HepG2 (cell line): ENCODE results near the gene FBXW12. TPM values are rescaled to one million over a fixed set of nuclear protein-coding genes. Genes with fewer than 3 reads are reported as not detected.
A peak's percentile ranks its signal among the peaks of the same experiment; 100 is the strongest.

ENCODE experiments used
- CTCF ChIP-seq: sonication (generic); formaldehyde crosslinking; IDR thresholded peaks from 2 replicates; pipeline ENCODE4 v1.5.0; 2020; ENCODE audit warnings: mild to moderate bottlenecking, missing genetic modification reagents, moderate library complexity
- EEA1 ChIP-seq: sonication (generic); formaldehyde crosslinking; IDR thresholded peaks from 2 replicates; pipeline ENCODE4 v1.5.1; 2020; ENCODE audit warnings: mild to moderate bottlenecking, missing genetic modification reagents, borderline replicate concordance
- GFI1 ChIP-seq: sonication (generic); formaldehyde crosslinking; IDR thresholded peaks from 2 replicates; pipeline ENCODE4 v1.5.0; 2020; ENCODE audit warnings: missing genetic modification reagents, mild to moderate bottlenecking, borderline replicate concordance
- NAIF1 ChIP-seq: sonication (generic); formaldehyde crosslinking; IDR thresholded peaks from 2 replicates; pipeline ENCODE4 v1.5.0; 2020; ENCODE audit warnings: mild to moderate bottlenecking, missing genetic modification reagents, borderline replicate concordance
- PAF1 ChIP-seq: IDR thresholded peaks from 2 replicates; pipeline ENCODE4 v1.6.1; 2016; ENCODE audit warnings: missing genetic modification reagents, missing compliant biosample characterization
- PAX8 ChIP-seq: sonication (generic); formaldehyde crosslinking; IDR thresholded peaks from 2 replicates; pipeline ENCODE4 v1.8.0; 2022; ENCODE audit warnings: mild to moderate bottlenecking, missing genetic modification reagents, borderline replicate concordance
- ZNF101 ChIP-seq: sonication (generic); formaldehyde crosslinking; IDR thresholded peaks from 2 replicates; pipeline ENCODE4 v1.4.0; 2020; ENCODE audit warnings: mild to moderate bottlenecking, low read depth, missing genetic modification reagents, borderline replicate concordance
- ZNF143 ChIP-seq: sonication (generic); formaldehyde crosslinking; IDR thresholded peaks from 2 replicates; pipeline ENCODE4 v1.4.0; 2020; ENCODE audit warnings: missing genetic modification reagents
- ZNF329 ChIP-seq: sonication (generic); formaldehyde crosslinking; IDR thresholded peaks from 2 replicates; pipeline ENCODE4 v1.9.0; 2021; ENCODE audit warnings: low read depth, mild to moderate bottlenecking, missing genetic modification reagents
- ZNF33B ChIP-seq: sonication (generic); formaldehyde crosslinking; IDR thresholded peaks from 2 replicates; pipeline ENCODE4 v1.5.1; 2020; ENCODE audit warnings: mild to moderate bottlenecking, missing genetic modification reagents
- polyA plus RNA-seq, 8 experiments: library from polyadenylated mRNA; depleted of rRNA in 3 of 8; stranded (reverse) in 7 of 8; unstranded in 1 of 8; fragments of >200 nt; fragmentation: Illumina TruSeq in 4 of 8; extraction: Trizol in 4 of 8; gene quantifications; 2 replicates each; pipeline versions ENCODE4 v1.2.1 to v1.2.3, GENCODE V29; 2011 to 2016; ENCODE audit warnings: low read depth in 4 of 8, missing spikeins in 1 of 8, mixed read lengths in 1 of 8; ENCODE audit not compliant: insufficient read depth in 1 of 8
- total RNA-seq, 5 experiments: library from RNA; depleted of rRNA; stranded (reverse); fragments of >200 nt; fragmentation: Illumina TruSeq; extraction: Trizol; gene quantifications; 2 replicates each; pipeline ENCODE4 v1.2.3, GENCODE V29; 2016; ENCODE audit warnings: low read depth in 1 of 5
- TF ChIP-seq, protein P1 (sequence below): sonication (generic); formaldehyde crosslinking; IDR thresholded peaks from 2 replicates; pipeline ENCODE4 v1.4.0; 2020; ENCODE audit warnings: missing genetic modification reagents, mild to moderate bottlenecking, borderline replicate concordance
- TF ChIP-seq, protein P2 (sequence below): sonication (generic); formaldehyde crosslinking; IDR thresholded peaks from 2 replicates; pipeline ENCODE4 v1.4.0; 2020; ENCODE audit warnings: mild to moderate bottlenecking, missing genetic modification reagents
- TF ChIP-seq, protein P3 (sequence below), 2 experiments: fragments of 450-650 bp in 1 of 2; sonication (generic) in 1 of 2; formaldehyde crosslinking; IDR thresholded peaks; 2 replicates each; pipeline versions ENCODE4 v1.5.0 to v1.8.0; 2020 to 2022; ENCODE audit warnings: mild to moderate bottlenecking in 1 of 2, missing genetic modification reagents in 1 of 2
- TF ChIP-seq, protein P4 (sequence below): sonication (generic); formaldehyde crosslinking; IDR thresholded peaks from 2 replicates; pipeline ENCODE4 v1.8.1; 2023; ENCODE audit warnings: mild to moderate bottlenecking, missing genetic modification reagents
- TF ChIP-seq, protein P5 (sequence below), 2 experiments: sonication (generic) in 1 of 2; formaldehyde crosslinking in 1 of 2; IDR thresholded peaks; 2 replicates each; pipeline versions ENCODE4 v1.4.0 to v1.6.1; 2018 to 2020; ENCODE audit warnings: missing genetic modification reagents in 2 of 2, borderline replicate concordance in 1 of 2, low read depth in 1 of 2, mild to moderate bottlenecking in 1 of 2, missing biosample characterization in 1 of 2

Gene FBXW12
- total and polyA plus RNA-seq, 2 of the 13 experiments (the other 11 are each of a cell fraction or from before 2014, with no cell fraction given) = not detected

DNA sequence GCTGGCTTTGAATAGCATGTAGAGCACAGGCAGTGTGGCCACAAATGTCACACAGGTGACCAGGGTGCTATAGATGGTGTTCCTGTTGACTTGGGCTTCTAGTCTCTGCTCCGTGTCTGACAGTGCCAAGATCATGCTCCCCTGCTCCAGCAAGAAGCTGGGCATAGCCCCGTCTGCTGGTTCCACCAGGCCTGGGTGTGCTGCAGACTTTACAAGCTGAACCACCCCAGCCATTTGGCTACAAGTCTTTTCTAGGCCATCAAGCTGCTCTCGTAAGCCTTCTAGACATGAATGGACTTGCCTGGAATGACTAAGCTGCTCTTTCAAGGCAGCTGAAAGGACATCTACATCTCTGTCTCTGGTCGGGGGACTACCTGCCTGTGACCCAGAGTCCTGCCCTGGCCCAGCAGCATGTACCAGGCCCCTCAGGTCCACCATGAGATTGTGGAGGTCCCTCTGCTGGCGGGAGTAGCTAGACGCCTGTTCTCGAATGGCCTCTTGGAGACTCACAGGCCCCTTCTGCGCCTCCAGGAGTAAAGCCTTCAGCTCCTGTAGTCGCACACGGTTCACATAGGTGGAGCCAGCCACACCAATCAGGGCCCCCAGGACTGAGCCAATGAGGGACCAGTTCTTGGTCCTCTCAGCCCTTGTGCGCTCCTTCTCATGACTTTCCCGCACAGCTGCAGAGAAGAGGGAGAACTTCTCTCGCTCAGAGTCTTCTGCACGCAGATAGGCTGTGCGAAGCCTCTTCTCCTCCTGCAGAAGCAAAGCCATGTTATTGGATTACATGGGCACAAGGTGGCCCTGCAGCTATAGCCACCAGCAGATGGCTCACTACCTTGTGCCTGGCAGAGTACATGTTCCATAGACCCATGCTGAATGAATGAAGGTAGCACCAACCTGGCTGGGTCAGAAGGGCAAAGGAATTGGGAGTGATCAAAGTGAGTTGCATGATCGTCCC, 60.7 kb downstream of the FBXW12 start (continued):
- TF ChIP-seq, protein P1, sequence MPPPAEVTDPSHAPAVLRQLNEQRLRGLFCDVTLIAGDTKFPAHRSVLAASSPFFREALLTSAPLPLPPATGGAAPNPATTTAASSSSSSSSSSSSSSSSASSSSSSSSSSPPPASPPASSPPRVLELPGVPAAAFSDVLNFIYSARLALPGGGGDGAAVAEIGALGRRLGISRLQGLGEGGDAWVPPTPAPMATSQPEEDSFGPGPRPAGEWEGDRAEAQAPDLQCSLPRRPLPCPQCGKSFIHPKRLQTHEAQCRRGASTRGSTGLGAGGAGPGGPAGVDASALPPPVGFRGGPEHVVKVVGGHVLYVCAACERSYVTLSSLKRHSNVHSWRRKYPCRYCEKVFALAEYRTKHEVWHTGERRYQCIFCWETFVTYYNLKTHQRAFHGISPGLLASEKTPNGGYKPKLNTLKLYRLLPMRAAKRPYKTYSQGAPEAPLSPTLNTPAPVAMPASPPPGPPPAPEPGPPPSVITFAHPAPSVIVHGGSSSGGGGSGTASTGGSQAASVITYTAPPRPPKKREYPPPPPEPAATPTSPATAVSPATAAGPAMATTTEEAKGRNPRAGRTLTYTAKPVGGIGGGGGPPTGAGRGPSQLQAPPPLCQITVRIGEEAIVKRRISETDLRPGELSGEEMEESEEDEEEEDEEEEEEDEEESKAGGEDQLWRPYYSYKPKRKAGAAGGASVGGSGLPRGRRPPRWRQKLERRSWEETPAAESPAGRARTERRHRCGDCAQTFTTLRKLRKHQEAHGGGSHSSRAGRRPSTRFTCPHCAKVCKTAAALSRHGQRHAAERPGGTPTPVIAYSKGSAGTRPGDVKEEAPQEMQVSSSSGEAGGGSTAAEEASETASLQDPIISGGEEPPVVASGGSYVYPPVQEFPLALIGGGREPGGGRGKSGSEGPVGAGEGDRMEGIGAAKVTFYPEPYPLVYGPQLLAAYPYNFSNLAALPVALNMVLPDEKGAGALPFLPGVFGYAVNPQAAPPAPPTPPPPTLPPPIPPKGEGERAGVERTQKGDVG = 0 out of 2 replicates have a peak, but pooled peaks have one; percentile 56
- TF ChIP-seq ZNF101 (CRISPR knock-in tag) (no peak), PAX8 (no peak), PAF1 (CRISPR knock-in tag) (no peak), EEA1 (CRISPR knock-in tag) (0 out of 2 replicates have a peak, but pooled peaks have one; percentile 26), CTCF (peak; percentile 48), NAIF1 (CRISPR knock-in tag) (no peak), ZNF143 (CRISPR knock-in tag) (no peak), GFI1 (CRISPR knock-in tag) (no peak), ZNF329 (CRISPR knock-in tag) (no peak), ZNF33B (no peak)
- TF ChIP-seq, protein P2, sequence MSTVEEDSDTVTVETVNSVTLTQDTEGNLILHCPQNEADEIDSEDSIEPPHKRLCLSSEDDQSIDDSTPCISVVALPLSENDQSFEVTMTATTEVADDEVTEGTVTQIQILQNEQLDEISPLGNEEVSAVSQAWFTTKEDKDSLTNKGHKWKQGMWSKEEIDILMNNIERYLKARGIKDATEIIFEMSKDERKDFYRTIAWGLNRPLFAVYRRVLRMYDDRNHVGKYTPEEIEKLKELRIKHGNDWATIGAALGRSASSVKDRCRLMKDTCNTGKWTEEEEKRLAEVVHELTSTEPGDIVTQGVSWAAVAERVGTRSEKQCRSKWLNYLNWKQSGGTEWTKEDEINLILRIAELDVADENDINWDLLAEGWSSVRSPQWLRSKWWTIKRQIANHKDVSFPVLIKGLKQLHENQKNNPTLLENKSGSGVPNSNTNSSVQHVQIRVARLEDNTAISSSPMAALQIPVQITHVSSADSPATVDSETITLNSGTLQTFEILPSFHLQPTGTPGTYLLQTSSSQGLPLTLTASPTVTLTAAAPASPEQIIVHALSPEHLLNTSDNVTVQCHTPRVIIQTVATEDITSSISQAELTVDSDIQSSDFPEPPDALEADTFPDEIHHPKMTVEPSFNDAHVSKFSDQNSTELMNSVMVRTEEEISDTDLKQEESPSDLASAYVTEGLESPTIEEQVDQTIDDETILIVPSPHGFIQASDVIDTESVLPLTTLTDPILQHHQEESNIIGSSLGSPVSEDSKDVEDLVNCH (CRISPR knock-in tag) = no peak
- TF ChIP-seq, protein P3, sequence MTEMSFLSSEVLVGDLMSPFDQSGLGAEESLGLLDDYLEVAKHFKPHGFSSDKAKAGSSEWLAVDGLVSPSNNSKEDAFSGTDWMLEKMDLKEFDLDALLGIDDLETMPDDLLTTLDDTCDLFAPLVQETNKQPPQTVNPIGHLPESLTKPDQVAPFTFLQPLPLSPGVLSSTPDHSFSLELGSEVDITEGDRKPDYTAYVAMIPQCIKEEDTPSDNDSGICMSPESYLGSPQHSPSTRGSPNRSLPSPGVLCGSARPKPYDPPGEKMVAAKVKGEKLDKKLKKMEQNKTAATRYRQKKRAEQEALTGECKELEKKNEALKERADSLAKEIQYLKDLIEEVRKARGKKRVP (CRISPR knock-in tag; IDR thresholded peaks at IDR 0.05) = no peak
- TF ChIP-seq, protein P4, sequence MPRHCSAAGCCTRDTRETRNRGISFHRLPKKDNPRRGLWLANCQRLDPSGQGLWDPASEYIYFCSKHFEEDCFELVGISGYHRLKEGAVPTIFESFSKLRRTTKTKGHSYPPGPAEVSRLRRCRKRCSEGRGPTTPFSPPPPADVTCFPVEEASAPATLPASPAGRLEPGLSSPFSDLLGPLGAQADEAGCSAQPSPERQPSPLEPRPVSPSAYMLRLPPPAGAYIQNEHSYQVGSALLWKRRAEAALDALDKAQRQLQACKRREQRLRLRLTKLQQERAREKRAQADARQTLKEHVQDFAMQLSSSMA (CRISPR knock-in tag) = no peak
- TF ChIP-seq, protein P5, sequence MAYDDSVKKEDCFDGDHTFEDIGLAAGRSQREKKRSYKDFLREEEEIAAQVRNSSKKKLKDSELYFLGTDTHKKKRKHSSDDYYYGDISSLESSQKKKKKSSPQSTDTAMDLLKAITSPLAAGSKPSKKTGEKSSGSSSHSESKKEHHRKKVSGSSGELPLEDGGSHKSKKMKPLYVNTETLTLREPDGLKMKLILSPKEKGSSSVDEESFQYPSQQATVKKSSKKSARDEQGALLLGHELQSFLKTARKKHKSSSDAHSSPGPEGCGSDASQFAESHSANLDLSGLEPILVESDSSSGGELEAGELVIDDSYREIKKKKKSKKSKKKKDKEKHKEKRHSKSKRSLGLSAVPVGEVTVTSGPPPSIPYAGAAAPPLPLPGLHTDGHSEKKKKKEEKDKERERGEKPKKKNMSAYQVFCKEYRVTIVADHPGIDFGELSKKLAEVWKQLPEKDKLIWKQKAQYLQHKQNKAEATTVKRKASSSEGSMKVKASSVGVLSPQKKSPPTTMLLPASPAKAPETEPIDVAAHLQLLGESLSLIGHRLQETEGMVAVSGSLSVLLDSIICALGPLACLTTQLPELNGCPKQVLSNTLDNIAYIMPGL (CRISPR knock-in tag; IDR thresholded peaks at IDR 0.05; ENCODE audit: borderline replicate concordance in 1 of 2, low read depth in 1 of 2) = no peak; a peak in 1 of 4 replicates
